Aorta (tissue), 5 donors: ENCODE data around the gene SPATS2L. TPM values are rescaled to one million over a fixed set of nuclear protein-coding genes. Genes with fewer than 3 reads are reported as not detected.

Experiments used
- ATAC-seq: fragments of 200-7000 bp; cut with Tn5 transposase; one replicate; pipeline ENCODE4 v1.9.1; 2022; ENCODE audit warnings: moderate library complexity; ENCODE audit not compliant: low FRiP score
- DNase-seq, 2 donors: peaks; one replicate each; pipeline ENCODE4 v3.0.0-alpha.2; 2020
- H3K27ac ChIP-seq, 2 donors: one replicate each; pipeline ENCODE4 v1.5.1; 2013; ENCODE audit warnings: low read length in 2 of 2, mild to moderate bottlenecking in 2 of 2, moderate library complexity in 2 of 2, control low read depth in 1 of 2, inconsistent platforms in 1 of 2, low read depth in 1 of 2
- H3K27me3 ChIP-seq, 2 donors: one replicate each; pipeline ENCODE4 v1.6.1; 2013; ENCODE audit warnings: control low read depth in 1 of 2, low read length in 1 of 2, mild to moderate bottlenecking in 1 of 2, moderate library complexity in 1 of 2; ENCODE audit not compliant: insufficient read depth in 2 of 2, control insufficient read depth in 1 of 2
- H3K36me3 ChIP-seq, 2 donors: one replicate each; pipeline ENCODE4 v1.6.1; 2013; ENCODE audit warnings: control low read depth in 1 of 2, low read length in 1 of 2, mild to moderate bottlenecking in 1 of 2; ENCODE audit not compliant: insufficient read depth in 2 of 2, control insufficient read depth in 1 of 2
- H3K4me1 ChIP-seq, 2 donors: one replicate each; pipeline ENCODE4 v1.6.1; 2013; ENCODE audit warnings: low read length in 2 of 2, control low read depth in 1 of 2, mild to moderate bottlenecking in 1 of 2, moderate library complexity in 1 of 2; ENCODE audit not compliant: insufficient read depth in 2 of 2, control insufficient read depth in 1 of 2
- H3K4me3 ChIP-seq, 2 donors: one replicate each; pipeline ENCODE4 v1.5.1; 2013; ENCODE audit warnings: low read length in 2 of 2, control low read depth in 1 of 2, mild to moderate bottlenecking in 1 of 2
- H3K9me3 ChIP-seq: one replicate; pipeline ENCODE4 v1.6.1; 2013; ENCODE audit warnings: mild to moderate bottlenecking, low read length; ENCODE audit not compliant: control insufficient read depth
- whole genome bisulfite sequencing, 2 donors: extraction: QIAGEN DNeasy Blood & Tissue Kit; methylation state at CpG; one replicate each; pipeline ENCODE4 v1.1.7; 2013; 5-methylcytosine and 5-hydroxymethylcytosine counted together
- intact Hi-C, 2 donors: fragments of 100-400 bp; cut with DNase I; formaldehyde crosslinking; loops; one replicate each; pipeline versions ENCODE4 v1.14.2 to v1.15.0; 2022
- polyA plus RNA-seq, 2 donors: library from polyadenylated mRNA; stranded (reverse); fragments of 200-250 nt; gene quantifications; one replicate each; pipeline ENCODE4 v1.2.3, GENCODE V29; 2013
- total RNA-seq, 2 donors: library from RNA; stranded (reverse); fragmentation: NEBNext Ultra II Directional; extraction: Animal tissue kit (Norgen Biotek cat#: 25700); gene quantifications; one replicate each; pipeline ENCODE4 v1.2.1, GENCODE V29; 2021
- donor health status: healthy with polysubstance abuse.
- donor health status: Bipolar disorder and iron deficiency.
- donor health status: DM: no; HTN: no; CAD: no.
- donor health status: DM: no; HTN: no; CAD: no.
- donor health status: DM: yes; HTN: yes; CAD: no.

SPATS2L gene
- total and polyA plus RNA-seq, 4 donors: 45.0 to 82.0 (median 63.7) TPM

GRCh38 chr2:200405599-200406298, 99.3 kb downstream of the SPATS2L start:
- DNase-seq: no peak
- Histone ChIP-seq H3K4me1 (peaks cover 2 to 13% of the 10 kb centered on the region in 2 donors), H3K9me3 (no peaks in the 10 kb centered on the region), H3K36me3 (no peaks in the 10 kb centered on the region), H3K4me3 (no peak overlapping the region), H3K27ac (peak overlapping the region; percentile 6 to 40), H3K27me3 (no peaks in the 10 kb centered on the region)
- ATAC-seq: peak; percentile 42
- intact Hi-C loops: loop anchor here in 1 of 2 donors (2.0 to 10.0 kb wide), 3 partner anchors 27 to 101 kb away; partner anchors contain the start of gene SPATS2L
- 0 to 5% methylated on average over 1 of the region's 1 CpG for whole genome bisulfite sequencing, 2 donors

- 0 to 3% methylated on average over 2 of the region's 2 CpGs for WGBS, 2 donors
- peaks cover 2 to 13% of the 10 kb centered on the region in 2 donors for H3K4me1 ChIP-seq
- intact Hi-C loops: loop anchor here in 1 of 2 donors (10.0 kb wide), 2 partner anchors 52 to 102 kb away; partner anchors contain the start of gene SPATS2L
- no peak overlapping the region for H3K4me3 ChIP-seq
- no peaks in the 10 kb centered on the region for H3K36me3 ChIP-seq
- no peaks in the 10 kb centered on the region for H3K27me3 ChIP-seq
- no peak for DNase-seq
- H3K27ac ChIP-seq: peak overlapping the region in 1 of 2 donors; percentile 28
- no peaks in the 10 kb centered on the region for H3K9me3 ChIP-seq
- peak; percentile 27 for ATAC-seq
These were observed 99.9 kb downstream of the SPATS2L start for GRCh38 chr2:200406379-200406778.

- intact Hi-C loops: loop anchor here in 1 of 2 donors (10.0 kb wide), 2 partner anchors 54 to 104 kb away; partner anchors contain the start of gene SPATS2L
- peak; percentile 5 for ATAC-seq
These were observed 102.2 kb downstream of the SPATS2L start for GRCh38 chr2:200408428-200409316.

GRCh38 chr2:200411831-200412230, 105.3 kb downstream of the SPATS2L start:
- Histone ChIP-seq H3K27me3 (no peaks in the 10 kb centered on the region), H3K36me3 (no peaks in the 10 kb centered on the region), H3K4me1 (peaks cover 0 to 2% of the 10 kb centered on the region in 2 donors), H3K9me3 (no peaks in the 10 kb centered on the region), H3K27ac (no peak overlapping the region), H3K4me3 (no peak overlapping the region)
- intact Hi-C loops: no loop called here
- no peak for ATAC-seq
- DNase-seq: no peak

More at GRCh38 chr2:200408428-200409316, 102.2 kb downstream of the SPATS2L start:
- Histone ChIP-seq H3K36me3 (no peaks in the 10 kb centered on the region), H3K27ac (no peak overlapping the region), H3K4me3 (no peak overlapping the region), H3K9me3 (no peaks in the 10 kb centered on the region), H3K27me3 (no peaks in the 10 kb centered on the region), H3K4me1 (peaks cover 2 to 13% of the 10 kb centered on the region in 2 donors)
- no peak for DNase-seq
- WGBS, 2 donors: 87% methylated on average over 19 of the region's 19 CpGs

GRCh38 chr2:200414367-200414766, 107.9 kb downstream of the SPATS2L start:
- no peaks in the 10 kb centered on the region for H3K4me1 ChIP-seq
- WGBS, 2 donors: 96% methylated on average over 5 of the region's 5 CpGs

GRCh38 chr2:200415455-200415854, 109.0 kb downstream of the SPATS2L start:
- Histone ChIP-seq H3K27ac (no peak overlapping the region), H3K4me1 (no peaks in the 10 kb centered on the region), H3K4me3 (no peak overlapping the region), H3K9me3 (no peaks in the 10 kb centered on the region), H3K27me3 (no peaks in the 10 kb centered on the region), H3K36me3 (peaks cover 0 to 5% of the 10 kb centered on the region in 2 donors)
- ATAC-seq: no peak
- 97 to 100% methylated on average over 2 of the region's 2 CpGs for WGBS, 2 donors
- intact Hi-C loops: no loop called here
- DNase-seq: no peak

More at GRCh38 chr2:200414367-200414766, 107.9 kb downstream of the SPATS2L start:
- DNase-seq: no peak
- Histone ChIP-seq H3K27me3 (no peaks in the 10 kb centered on the region), H3K4me3 (no peak overlapping the region), H3K27ac (no peak overlapping the region), H3K36me3 (peaks cover 0 to 2% of the 10 kb centered on the region in 2 donors), H3K9me3 (no peaks in the 10 kb centered on the region)
- no peak for ATAC-seq
- intact Hi-C loops: no loop called here

GRCh38 chr2:200416878-200417277, 110.4 kb downstream of the SPATS2L start:
- Histone ChIP-seq H3K4me1 (no peaks in the 10 kb centered on the region), H3K4me3 (no peak overlapping the region), H3K9me3 (no peaks in the 10 kb centered on the region), H3K27ac (no peak overlapping the region), H3K27me3 (no peaks in the 10 kb centered on the region), H3K36me3 (peaks cover 0 to 5% of the 10 kb centered on the region in 2 donors)
- intact Hi-C loops: no loop called here
- DNase-seq (no peak), ATAC-seq (no peak)
- WGBS, 2 donors: 93% methylated on average over 8 of the region's 8 CpGs

- ATAC-seq (no peak), DNase-seq (no peak)
- Histone ChIP-seq H3K9me3 (no peaks in the 10 kb centered on the region), H3K4me3 (no peak overlapping the region), H3K27ac (no peak overlapping the region), H3K27me3 (no peaks in the 10 kb centered on the region), H3K4me1 (no peaks in the 10 kb centered on the region), H3K36me3 (peaks cover 0 to 5% of the 10 kb centered on the region in 2 donors)
- intact Hi-C loops: no loop called here
These were observed 110.9 kb downstream of the SPATS2L start for GRCh38 chr2:200417366-200417765.
